ENCODE data around the gene RABGEF1.

DNA sequence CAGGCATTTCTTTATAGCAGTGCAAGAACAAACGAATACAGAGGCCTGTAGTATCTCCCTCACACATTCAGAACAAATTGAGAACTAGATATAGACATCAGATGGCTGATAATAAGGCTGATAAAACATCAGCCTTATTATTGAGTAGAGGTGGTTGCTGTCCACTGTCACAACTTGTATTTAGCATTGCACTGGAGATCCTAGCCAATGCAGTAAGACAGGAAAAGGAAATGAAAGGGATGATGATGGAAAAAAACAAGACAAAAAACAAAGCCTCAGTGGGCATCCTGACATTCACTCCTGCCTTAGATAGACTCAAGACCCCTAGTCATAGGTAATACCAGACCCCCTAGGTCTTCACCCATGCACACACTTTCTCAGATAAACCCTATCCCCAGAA lies 4.7 kb upstream of the RABGEF1 start:
- TF ChIP-seq, protein P1, sequence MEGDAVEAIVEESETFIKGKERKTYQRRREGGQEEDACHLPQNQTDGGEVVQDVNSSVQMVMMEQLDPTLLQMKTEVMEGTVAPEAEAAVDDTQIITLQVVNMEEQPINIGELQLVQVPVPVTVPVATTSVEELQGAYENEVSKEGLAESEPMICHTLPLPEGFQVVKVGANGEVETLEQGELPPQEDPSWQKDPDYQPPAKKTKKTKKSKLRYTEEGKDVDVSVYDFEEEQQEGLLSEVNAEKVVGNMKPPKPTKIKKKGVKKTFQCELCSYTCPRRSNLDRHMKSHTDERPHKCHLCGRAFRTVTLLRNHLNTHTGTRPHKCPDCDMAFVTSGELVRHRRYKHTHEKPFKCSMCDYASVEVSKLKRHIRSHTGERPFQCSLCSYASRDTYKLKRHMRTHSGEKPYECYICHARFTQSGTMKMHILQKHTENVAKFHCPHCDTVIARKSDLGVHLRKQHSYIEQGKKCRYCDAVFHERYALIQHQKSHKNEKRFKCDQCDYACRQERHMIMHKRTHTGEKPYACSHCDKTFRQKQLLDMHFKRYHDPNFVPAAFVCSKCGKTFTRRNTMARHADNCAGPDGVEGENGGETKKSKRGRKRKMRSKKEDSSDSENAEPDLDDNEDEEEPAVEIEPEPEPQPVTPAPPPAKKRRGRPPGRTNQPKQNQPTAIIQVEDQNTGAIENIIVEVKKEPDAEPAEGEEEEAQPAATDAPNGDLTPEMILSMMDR (IDR thresholded peaks at IDR 0.05) = no peak
- no peak for TF ChIP-seq POLR2A (IDR thresholded peaks at IDR 0.05)

Measured in testis (tissue), 2 donors.